Testis (tissue), 3 donors: Measurements from ENCODE around the gene YJEFN3. TPM values are rescaled to one million over a fixed set of nuclear protein-coding genes. Genes with fewer than 3 reads are reported as not detected.

Experiments used
- DNase-seq: peaks from one replicate; pipeline ENCODE4 v3.0.0-alpha.2; 2019
- H3K27ac ChIP-seq, 2 donors: fragments of 200-600 bp; sonication (generic); one replicate each; pipeline ENCODE4 v1.5.1; 2019
- H3K27me3 ChIP-seq: fragments of 200-600 bp; sonication (generic); one replicate; pipeline ENCODE4 v1.5.1; 2019
- H3K36me3 ChIP-seq: fragments of 200-600 bp; sonication (generic); one replicate; pipeline ENCODE4 v1.5.1; 2017; ENCODE audit warnings: low read depth; ENCODE audit errors: missing control alignments
- H3K4me1 ChIP-seq: fragments of 200-600 bp; sonication (generic); one replicate; pipeline ENCODE4 v1.5.1; 2019
- H3K4me3 ChIP-seq, 2 donors: fragments of 200-600 bp; sonication (generic); one replicate each; pipeline ENCODE4 v1.5.1; 2017 to 2019
- H3K9me3 ChIP-seq: fragments of 200-600 bp; sonication (generic); one replicate; pipeline ENCODE4 v1.5.1; 2017
- POLR2A ChIP-seq: fragments of 450-650 bp; IDR thresholded peaks from one replicate; pipeline ENCODE4 v1.6.1; 2017; ENCODE audit warnings: antibody characterized with exemption, mild to moderate bottlenecking, moderate library complexity
- WGBS, 2 donors: methylation state at CpG; one replicate each; pipeline ENCODE4 v1.1.5; 2018; 5-methylcytosine and 5-hydroxymethylcytosine counted together
- intact Hi-C: fragments of 100-400 bp; cut with DNase I; formaldehyde crosslinking; loops from one replicate; pipeline ENCODE4 v1.15.1; 2023; ENCODE audit warnings: low total_unique reads
- polyA plus RNA-seq: library from polyadenylated mRNA; stranded (reverse); fragments of 350-450 nt; fragmentation: Illumina TruSeq; extraction: RNeasy Lipid Tissue Mini Kit (QIAGEN cat#74804); gene quantifications from one replicate; pipeline ENCODE4 v1.2.3, GENCODE V29; 2014; ENCODE audit warnings: low read depth, low replicate concordance; ENCODE audit not compliant: insufficient read depth
- total RNA-seq, 2 donors: library from RNA; depleted of rRNA; stranded (reverse); fragments of >200 nt; gene quantifications; one replicate each; pipeline ENCODE4 v1.2.3, GENCODE V29; 2016
- TF ChIP-seq, protein P1 (sequence below), 3 experiments: fragments of 450-650 bp in 2 of 3; fragments of 200-600 bp in 1 of 3; sonication (generic) in 1 of 3; IDR thresholded peaks; one replicate each; pipeline ENCODE4 v1.5.1; 2016 to 2019; ENCODE audit warnings: antibody characterized with exemption in 3 of 3, mild to moderate bottlenecking in 2 of 3, moderate library complexity in 1 of 3

The YJEFN3 gene
- total and polyA plus RNA-seq, 3 donors from 2014 or later, result 24.2 to 49.1 (median 29.3) TPM

GRCh38 chr19:19488875-19489690 is 39.6 kb upstream of the YJEFN3 start:
- Histone ChIP-seq H3K27ac (peak overlapping the region; percentile 65 to 75), H3K9me3 (no peaks in the 10 kb centered on the region), H3K27me3 (no peaks in the 10 kb centered on the region), H3K36me3 (no peaks in the 10 kb centered on the region), H3K4me3 (no peak overlapping the region), H3K4me1 (peaks cover 53% of the 10 kb centered on the region)
- peak; percentile 77 for DNase-seq
- WGBS, 2 donors, result 38 to 54% methylated on average over 14 of the region's 14 CpGs
- intact Hi-C loops, result loop anchor here (5.0 kb wide), 1 partner anchor 122 kb away; no protein-coding TSS in a partner anchor
- no peak for TF ChIP-seq POLR2A
- TF ChIP-seq, protein P1, sequence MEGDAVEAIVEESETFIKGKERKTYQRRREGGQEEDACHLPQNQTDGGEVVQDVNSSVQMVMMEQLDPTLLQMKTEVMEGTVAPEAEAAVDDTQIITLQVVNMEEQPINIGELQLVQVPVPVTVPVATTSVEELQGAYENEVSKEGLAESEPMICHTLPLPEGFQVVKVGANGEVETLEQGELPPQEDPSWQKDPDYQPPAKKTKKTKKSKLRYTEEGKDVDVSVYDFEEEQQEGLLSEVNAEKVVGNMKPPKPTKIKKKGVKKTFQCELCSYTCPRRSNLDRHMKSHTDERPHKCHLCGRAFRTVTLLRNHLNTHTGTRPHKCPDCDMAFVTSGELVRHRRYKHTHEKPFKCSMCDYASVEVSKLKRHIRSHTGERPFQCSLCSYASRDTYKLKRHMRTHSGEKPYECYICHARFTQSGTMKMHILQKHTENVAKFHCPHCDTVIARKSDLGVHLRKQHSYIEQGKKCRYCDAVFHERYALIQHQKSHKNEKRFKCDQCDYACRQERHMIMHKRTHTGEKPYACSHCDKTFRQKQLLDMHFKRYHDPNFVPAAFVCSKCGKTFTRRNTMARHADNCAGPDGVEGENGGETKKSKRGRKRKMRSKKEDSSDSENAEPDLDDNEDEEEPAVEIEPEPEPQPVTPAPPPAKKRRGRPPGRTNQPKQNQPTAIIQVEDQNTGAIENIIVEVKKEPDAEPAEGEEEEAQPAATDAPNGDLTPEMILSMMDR (IDR thresholded peaks at IDR 0.05), result no peak

DNA sequence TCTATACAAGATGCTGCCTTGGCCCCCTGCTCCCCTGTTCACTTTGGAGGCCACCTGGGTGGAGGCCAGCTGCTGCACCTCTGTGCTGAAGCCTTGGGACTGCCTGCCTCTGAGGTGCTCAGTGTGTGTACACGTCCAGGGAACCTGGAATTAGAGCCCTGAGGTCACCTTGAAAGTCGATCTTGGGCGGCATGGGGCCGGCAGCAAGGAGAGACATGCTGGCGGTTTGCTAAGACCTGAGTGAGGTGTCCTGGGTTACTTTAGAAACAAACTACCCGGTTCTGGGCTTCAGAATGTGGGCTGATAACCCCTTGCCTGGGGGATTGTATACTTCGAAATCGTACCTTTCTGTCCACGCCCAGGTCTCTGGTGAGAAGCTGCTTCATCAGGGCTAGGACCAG is 38.9 kb upstream of the YJEFN3 start:
- 53 to 60% methylated on average over 8 to 9 of the region's 9 CpGs for WGBS, 2 donors
- no peaks in the 10 kb centered on the region for H3K9me3 ChIP-seq
- no peak for TF ChIP-seq POLR2A
- TF ChIP-seq, protein P1 (IDR thresholded peaks at IDR 0.05), result no peak
- intact Hi-C loops, result loop anchor here (5.0 kb wide), 1 partner anchor 123 kb away; no protein-coding TSS in a partner anchor
- no peak overlapping the region for H3K4me3 ChIP-seq
- DNase-seq, result no peak
- peak overlapping the region; percentile 37 to 75 for H3K27ac ChIP-seq
- no peaks in the 10 kb centered on the region for H3K27me3 ChIP-seq
- H3K4me1 ChIP-seq, result peaks cover 53% of the 10 kb centered on the region
- no peaks in the 10 kb centered on the region for H3K36me3 ChIP-seq

DNA sequence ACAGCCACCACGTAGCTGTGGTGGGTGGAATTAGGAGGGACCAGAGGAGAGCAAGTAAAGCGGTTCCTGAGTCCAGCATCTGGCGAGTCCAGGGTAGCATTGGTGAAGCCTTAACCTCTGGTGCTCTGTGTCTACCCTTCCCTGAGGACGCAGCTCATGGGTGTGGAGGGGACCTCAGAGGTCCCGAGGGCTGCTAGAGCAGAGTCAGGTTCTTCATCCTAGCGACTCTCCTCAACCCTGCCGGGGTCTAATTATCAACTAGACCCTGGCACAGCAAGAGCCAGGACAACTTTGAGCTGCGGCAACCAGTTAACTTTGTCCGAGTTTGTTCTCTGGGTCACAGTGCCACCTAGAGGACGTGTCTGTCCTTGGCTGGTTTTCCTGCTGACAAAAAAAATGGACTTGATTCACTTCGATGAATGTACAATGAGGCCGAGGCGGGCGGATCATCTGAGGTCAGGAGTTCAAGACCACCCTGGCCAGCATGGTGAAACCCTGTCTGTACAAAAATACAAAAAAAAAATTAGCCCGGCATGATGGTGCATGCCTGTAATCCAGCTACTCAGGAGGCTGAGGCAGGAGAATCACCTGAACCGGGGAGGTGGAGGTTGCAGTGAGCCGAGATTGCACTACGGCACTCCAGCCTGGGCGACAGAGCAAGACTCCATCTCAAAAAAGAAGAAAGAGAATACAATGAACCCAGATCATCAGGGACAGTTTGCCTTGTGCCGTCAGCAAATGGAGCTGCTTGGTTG is 38.3 kb upstream of the YJEFN3 start:
- H3K9me3 ChIP-seq, result no peaks in the 10 kb centered on the region
- peaks cover 53% of the 10 kb centered on the region for H3K4me1 ChIP-seq
- 27 to 44% methylated on average over 14 to 20 of the region's 20 CpGs for WGBS, 2 donors
- no peaks in the 10 kb centered on the region for H3K27me3 ChIP-seq
- H3K27ac ChIP-seq, result peak overlapping the region; percentile 37 to 75
- H3K36me3 ChIP-seq, result no peaks in the 10 kb centered on the region
- no peak for TF ChIP-seq POLR2A
- TF ChIP-seq, protein P1 (IDR thresholded peaks at IDR 0.05), result peak; percentile 72 to 87 (median 76)
- no peak overlapping the region for H3K4me3 ChIP-seq
- peak; percentile 85 for DNase-seq
- intact Hi-C loops, result no loop called here

DNA sequence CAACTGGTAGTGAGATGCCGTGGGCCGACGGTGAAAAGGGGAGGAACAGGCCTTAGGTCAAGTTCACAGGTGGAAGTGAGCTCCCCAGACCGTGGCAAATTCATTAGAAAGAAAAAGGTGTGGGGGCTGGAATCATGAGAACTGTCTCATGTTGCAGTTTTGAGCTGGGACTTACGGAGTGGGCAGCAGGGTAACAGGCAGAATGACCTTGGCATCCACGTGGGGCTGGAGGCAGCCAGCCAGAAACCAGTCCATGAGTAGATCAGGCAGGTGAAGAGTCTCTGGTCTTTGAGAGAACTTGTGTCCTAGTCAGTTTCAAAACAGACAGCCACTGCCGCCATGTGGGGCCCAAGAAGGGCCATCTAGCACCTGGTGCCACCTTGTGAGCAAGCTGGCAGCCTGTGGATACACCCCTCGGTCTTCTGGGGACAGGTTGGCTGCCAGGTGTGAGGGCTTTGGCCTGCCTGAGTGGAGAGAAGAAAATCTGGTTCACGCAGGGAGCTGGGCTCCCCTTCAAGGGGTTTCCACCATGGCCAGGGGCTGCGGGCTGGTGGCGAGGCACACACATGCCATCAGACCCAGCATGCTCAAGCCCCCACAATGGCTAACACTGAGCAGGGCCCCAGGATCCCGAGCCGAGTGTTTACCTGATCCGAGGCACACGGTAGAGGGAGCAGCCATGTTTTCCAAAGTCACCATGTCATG is 37.2 kb upstream of the YJEFN3 start:
- no peak overlapping the region for H3K4me3 ChIP-seq
- 65 to 80% methylated on average over 12 to 15 of the region's 15 CpGs for WGBS, 2 donors
- H3K4me1 ChIP-seq, result peaks cover 49% of the 10 kb centered on the region
- DNase-seq, result peak; percentile 74
- no peaks in the 10 kb centered on the region for H3K36me3 ChIP-seq
- TF ChIP-seq POLR2A, result no peak
- intact Hi-C loops, result no loop called here
- H3K27ac ChIP-seq, result no peak overlapping the region
- no peaks in the 10 kb centered on the region for H3K27me3 ChIP-seq
- no peaks in the 10 kb centered on the region for H3K9me3 ChIP-seq
